Measurements from ENCODE around the gene CNOT8.
"Not testable (repeated sequence)": the region's sequence is repeated elsewhere in the genome, so short reads cannot be mapped to it uniquely, and the experiment has no call there.

Gene CNOT8

GRCh38 chr5:154831451-154831850 is 27.0 kb upstream of the CNOT8 start:
- Histone ChIP-seq H3K27ac (ENCODE audit: low read depth, low read length) (no peak overlapping the region), H3K9ac (ENCODE audit: low read length in 5 of 5) (no peak overlapping the region), H3K4me1 (ENCODE audit: control insufficient read depth in 5 of 5, insufficient read depth in 5 of 5, low read length in 5 of 5) (peaks cover 4 to 14% (median 9%) of the 10 kb centered on the region in 5 donors), H3K36me3 (ENCODE audit: control insufficient read depth in 5 of 5, insufficient read depth in 5 of 5, low read length in 5 of 5) (peaks cover 0 to 53% (median 44%) of the 10 kb centered on the region in 5 donors), H3K9me3 (ENCODE audit: control insufficient read depth in 5 of 5, low read length in 5 of 5) (no peaks in the 10 kb centered on the region), H3K4me3 (ENCODE audit: low read depth in 1 of 5, low read length in 5 of 5) (no peak overlapping the region), H3K27me3 (ENCODE audit: control insufficient read depth in 5 of 5, insufficient read depth in 4 of 5, low read length in 5 of 5) (no peaks in the 10 kb centered on the region)

GRCh38 chr5:154832804-154833203 is 25.6 kb upstream of the CNOT8 start:
- Histone ChIP-seq H3K4me1 (ENCODE audit: control insufficient read depth in 5 of 5, insufficient read depth in 5 of 5, low read length in 5 of 5) (peaks cover 4 to 22% (median 13%) of the 10 kb centered on the region in 5 donors), H3K36me3 (ENCODE audit: control insufficient read depth in 5 of 5, insufficient read depth in 5 of 5, low read length in 5 of 5) (peaks cover 0 to 55% (median 40%) of the 10 kb centered on the region in 5 donors)
- H3K27ac ChIP-seq (ENCODE audit: low read depth, low read length); H3K9me3 ChIP-seq (ENCODE audit: control insufficient read depth in 5 of 5, low read length in 5 of 5); H3K4me3 ChIP-seq (ENCODE audit: low read depth in 1 of 5, low read length in 5 of 5); H3K9ac ChIP-seq (ENCODE audit: low read length in 5 of 5); H3K27me3 ChIP-seq (ENCODE audit: control insufficient read depth in 5 of 5, insufficient read depth in 4 of 5, low read length in 5 of 5): not testable (repeated sequence)

GRCh38 chr5:154834053-154834452 is 24.4 kb upstream of the CNOT8 start:
- H3K4me1 ChIP-seq (ENCODE audit: control insufficient read depth in 5 of 5, insufficient read depth in 5 of 5, low read length in 5 of 5): peaks cover 4 to 27% (median 16%) of the 10 kb centered on the region in 5 donors
- no peak overlapping the region for H3K9ac ChIP-seq (ENCODE audit: low read length in 5 of 5)
- H3K27me3 ChIP-seq (ENCODE audit: control insufficient read depth in 5 of 5, insufficient read depth in 4 of 5, low read length in 5 of 5): no peaks in the 10 kb centered on the region
- peak overlapping the region; percentile 83 for H3K27ac ChIP-seq (ENCODE audit: low read depth, low read length)
- no peaks in the 10 kb centered on the region for H3K9me3 ChIP-seq (ENCODE audit: control insufficient read depth in 5 of 5, low read length in 5 of 5)
- H3K4me3 ChIP-seq (ENCODE audit: low read depth in 1 of 5, low read length in 5 of 5): no peak overlapping the region
- H3K36me3 ChIP-seq (ENCODE audit: control insufficient read depth in 5 of 5, insufficient read depth in 5 of 5, low read length in 5 of 5): peaks cover 0 to 50% (median 37%) of the 10 kb centered on the region in 5 donors

GRCh38 chr5:154835701-154836052 is 22.8 kb upstream of the CNOT8 start:
- H3K27me3 ChIP-seq (ENCODE audit: control insufficient read depth in 5 of 5, insufficient read depth in 4 of 5, low read length in 5 of 5); H3K9me3 ChIP-seq (ENCODE audit: control insufficient read depth in 5 of 5, low read length in 5 of 5); H3K4me3 ChIP-seq (ENCODE audit: low read depth in 1 of 5, low read length in 5 of 5); H3K9ac ChIP-seq (ENCODE audit: low read length in 5 of 5): not testable (repeated sequence)
- H3K4me1 ChIP-seq (ENCODE audit: control insufficient read depth in 5 of 5, insufficient read depth in 5 of 5, low read length in 5 of 5): peaks cover 4 to 27% (median 16%) of the 10 kb centered on the region in 5 donors
- peaks cover 0 to 33% (median 21%) of the 10 kb centered on the region in 5 donors for H3K36me3 ChIP-seq (ENCODE audit: control insufficient read depth in 5 of 5, insufficient read depth in 5 of 5, low read length in 5 of 5)
- peak overlapping the region; percentile 78 for H3K27ac ChIP-seq (ENCODE audit: low read depth, low read length)

- Histone ChIP-seq H3K36me3 (ENCODE audit: control insufficient read depth in 5 of 5, insufficient read depth in 5 of 5, low read length in 5 of 5) (peaks cover 0 to 28% (median 16%) of the 10 kb centered on the region in 5 donors), H3K4me1 (ENCODE audit: control insufficient read depth in 5 of 5, insufficient read depth in 5 of 5, low read length in 5 of 5) (peaks cover 4 to 27% (median 17%) of the 10 kb centered on the region in 5 donors), H3K27me3 (ENCODE audit: control insufficient read depth in 5 of 5, insufficient read depth in 4 of 5, low read length in 5 of 5) (no peaks in the 10 kb centered on the region), H3K4me3 (ENCODE audit: low read depth in 1 of 5, low read length in 5 of 5) (no peak overlapping the region), H3K27ac (ENCODE audit: low read depth, low read length) (peak overlapping the region; percentile 78), H3K9ac (ENCODE audit: low read length in 5 of 5) (no peak overlapping the region), H3K9me3 (ENCODE audit: control insufficient read depth in 5 of 5, low read length in 5 of 5) (no peaks in the 10 kb centered on the region)
Observed at GRCh38 chr5:154836225-154836624, 22.2 kb upstream of the CNOT8 start.

- peaks cover 4 to 27% (median 18%) of the 10 kb centered on the region in 5 donors for H3K4me1 ChIP-seq (ENCODE audit: control insufficient read depth in 5 of 5, insufficient read depth in 5 of 5, low read length in 5 of 5)
- H3K4me3 ChIP-seq (ENCODE audit: low read depth in 1 of 5, low read length in 5 of 5): no peak overlapping the region
- no peak overlapping the region for H3K9ac ChIP-seq (ENCODE audit: low read length in 5 of 5)
- peak overlapping the region; percentile 78 for H3K27ac ChIP-seq (ENCODE audit: low read depth, low read length)
- H3K27me3 ChIP-seq (ENCODE audit: control insufficient read depth in 5 of 5, insufficient read depth in 4 of 5, low read length in 5 of 5): no peaks in the 10 kb centered on the region
- no peaks in the 10 kb centered on the region for H3K9me3 ChIP-seq (ENCODE audit: control insufficient read depth in 5 of 5, low read length in 5 of 5)
- peaks cover 0 to 21% (median 10%) of the 10 kb centered on the region in 5 donors for H3K36me3 ChIP-seq (ENCODE audit: control insufficient read depth in 5 of 5, insufficient read depth in 5 of 5, low read length in 5 of 5)
Observed at GRCh38 chr5:154837009-154837901, 21.2 kb upstream of the CNOT8 start.

- H3K9me3 ChIP-seq (ENCODE audit: control insufficient read depth in 5 of 5, low read length in 5 of 5): no peaks in the 10 kb centered on the region
- no peak overlapping the region for H3K4me3 ChIP-seq (ENCODE audit: low read depth in 1 of 5, low read length in 5 of 5)
- H3K4me1 ChIP-seq (ENCODE audit: control insufficient read depth in 5 of 5, insufficient read depth in 5 of 5, low read length in 5 of 5): peaks cover 0 to 21% (median 14%) of the 10 kb centered on the region in 5 donors
- H3K27ac ChIP-seq (ENCODE audit: low read depth, low read length): no peak overlapping the region
- H3K9ac ChIP-seq (ENCODE audit: low read length in 5 of 5): no peak overlapping the region
- H3K27me3 ChIP-seq (ENCODE audit: control insufficient read depth in 5 of 5, insufficient read depth in 4 of 5, low read length in 5 of 5): no peaks in the 10 kb centered on the region
- peaks cover 5 to 19% (median 5%) of the 10 kb centered on the region in 5 donors for H3K36me3 ChIP-seq (ENCODE audit: control insufficient read depth in 5 of 5, insufficient read depth in 5 of 5, low read length in 5 of 5)
Observed at GRCh38 chr5:154840435-154841272, 17.8 kb upstream of the CNOT8 start.

GRCh38 chr5:154841273-154841661 is 17.2 kb upstream of the CNOT8 start:
- Histone ChIP-seq H3K4me3 (ENCODE audit: low read depth in 1 of 5, low read length in 5 of 5) (no peak overlapping the region), H3K9ac (ENCODE audit: low read length in 5 of 5) (no peak overlapping the region), H3K9me3 (ENCODE audit: control insufficient read depth in 5 of 5, low read length in 5 of 5) (no peaks in the 10 kb centered on the region), H3K36me3 (ENCODE audit: control insufficient read depth in 5 of 5, insufficient read depth in 5 of 5, low read length in 5 of 5) (peaks cover 5 to 17% (median 5%) of the 10 kb centered on the region in 5 donors), H3K27me3 (ENCODE audit: control insufficient read depth in 5 of 5, insufficient read depth in 4 of 5, low read length in 5 of 5) (no peaks in the 10 kb centered on the region), H3K4me1 (ENCODE audit: control insufficient read depth in 5 of 5, insufficient read depth in 5 of 5, low read length in 5 of 5) (peaks cover 0 to 16% (median 13%) of the 10 kb centered on the region in 5 donors), H3K27ac (ENCODE audit: low read depth, low read length) (no peak overlapping the region)

- H3K4me3 ChIP-seq (ENCODE audit: low read depth in 1 of 5, low read length in 5 of 5): no peak overlapping the region
- H3K36me3 ChIP-seq (ENCODE audit: control insufficient read depth in 5 of 5, insufficient read depth in 5 of 5, low read length in 5 of 5): peaks cover 0 to 8% (median 4%) of the 10 kb centered on the region in 5 donors
- no peak overlapping the region for H3K27ac ChIP-seq (ENCODE audit: low read depth, low read length)
- no peaks in the 10 kb centered on the region for H3K9me3 ChIP-seq (ENCODE audit: control insufficient read depth in 5 of 5, low read length in 5 of 5)
- peaks cover 0 to 11% (median 8%) of the 10 kb centered on the region in 5 donors for H3K4me1 ChIP-seq (ENCODE audit: control insufficient read depth in 5 of 5, insufficient read depth in 5 of 5, low read length in 5 of 5)
- H3K9ac ChIP-seq (ENCODE audit: low read length in 5 of 5): no peak overlapping the region
- no peaks in the 10 kb centered on the region for H3K27me3 ChIP-seq (ENCODE audit: control insufficient read depth in 5 of 5, insufficient read depth in 4 of 5, low read length in 5 of 5)
Observed at GRCh38 chr5:154842689-154843530, 15.5 kb upstream of the CNOT8 start.
